HEK293 (cell line): ENCODE data around the gene COBL.

Experiments used
- CTCF ChIA-PET: fragments of 350-600 bp; formaldehyde crosslinking; extraction: SDS; loops from one replicate; lab custom pipeline; 2021; ENCODE audit warnings: antibody characterized with exemption; lab: Yijun Ruan, JAX
- POLR2A ChIA-PET: fragments of 300-600 bp; formaldehyde crosslinking; extraction: SDS; loops from one replicate; lab custom pipeline; 2020; ENCODE audit warnings: antibody characterized with exemption, inconsistent platforms; lab: Yijun Ruan, JAX
- H3K27ac ChIP-seq: fragments of 200-500 bp; sonication (Bioruptor generic); 2 replicates; pipeline ENCODE4 v1.5.1; 2014; ENCODE audit warnings: low read depth, low read length, control low read depth, inconsistent platforms; ENCODE audit errors: extremely low read depth
- H3K36me3 ChIP-seq, 2 experiments: fragments of 200-500 bp in 1 of 2; sonication (Bioruptor generic) in 1 of 2; 1 replicate in 1 of 2; 2 replicates in 1 of 2; pipeline ENCODE4 v1.5.1; 2014 to 2017; ENCODE audit warnings: inconsistent platforms in 2 of 2, low read length in 2 of 2; ENCODE audit not compliant: control insufficient read depth in 2 of 2, insufficient read depth in 1 of 2
- H3K4me1 ChIP-seq: fragments of 200-500 bp; sonication (Bioruptor generic); 2 replicates; pipeline ENCODE4 v1.5.1; 2014; ENCODE audit warnings: mild to moderate bottlenecking, low read length, inconsistent platforms; ENCODE audit not compliant: control insufficient read depth, insufficient read depth
- H3K4me3 ChIP-seq: 2 replicates; pipeline ENCODE4 v1.5.1; 2011; ENCODE audit warnings: low read depth, mild to moderate bottlenecking, control low read depth, low read length, moderate library complexity
- H3K9me3 ChIP-seq: fragments of 200-500 bp; sonication (Bioruptor generic); 2 replicates; pipeline ENCODE4 v1.5.1; 2014; ENCODE audit warnings: low read depth, low read length, inconsistent platforms; ENCODE audit not compliant: control insufficient read depth, insufficient read depth
- GLI2 ChIP-seq: fragments of 450-650 bp; formaldehyde crosslinking; IDR thresholded peaks from 2 replicates; pipeline ENCODE4; 2017; ENCODE audit warnings: missing biosample characterization, missing genetic modification characterization, low read depth, borderline replicate concordance
- HIC1 ChIP-seq: fragments of 450-650 bp; formaldehyde crosslinking; IDR thresholded peaks from 2 replicates; pipeline ENCODE4 v1.5.1; 2016; ENCODE audit warnings: missing biosample characterization, missing genetic modification characterization
- HOXC10 ChIP-seq: sonication (generic); formaldehyde crosslinking; IDR thresholded peaks from 2 replicates; pipeline ENCODE4 v1.8.1; 2023; ENCODE audit warnings: mild to moderate bottlenecking, missing genetic modification reagents
- KLF7 ChIP-seq: fragments of 450-650 bp; formaldehyde crosslinking; IDR thresholded peaks from 2 replicates; pipeline ENCODE4 v1.5.1; 2016; ENCODE audit warnings: missing biosample characterization, missing genetic modification characterization, borderline replicate concordance
- MEIS1 ChIP-seq: sonication (generic); formaldehyde crosslinking; IDR thresholded peaks from 2 replicates; pipeline ENCODE4 v1.8.1; 2022; ENCODE audit warnings: missing genetic modification reagents, mild to moderate bottlenecking, borderline replicate concordance
- ZNF10 ChIP-seq: fragments of 450-650 bp; formaldehyde crosslinking; IDR thresholded peaks from 2 replicates; pipeline ENCODE4 v1.5.1; 2017; ENCODE audit warnings: missing biosample characterization, missing genetic modification characterization
- ZNF114 ChIP-seq: fragments of 450-650 bp; formaldehyde crosslinking; IDR thresholded peaks from 2 replicates; pipeline ENCODE4 v1.5.0; 2017; ENCODE audit warnings: missing biosample characterization, missing genetic modification characterization
- ZNF121 ChIP-seq: fragments of 450-650 bp; formaldehyde crosslinking; IDR thresholded peaks from 2 replicates; pipeline ENCODE4 v1.5.1; 2016; ENCODE audit warnings: missing biosample characterization, missing genetic modification characterization
- ZNF184 ChIP-seq: fragments of 450-650 bp; IDR thresholded peaks from 2 replicates; pipeline ENCODE4 v1.5.1; 2018; ENCODE audit warnings: missing biosample characterization, mild to moderate bottlenecking, missing genetic modification characterization
- ZNF488 ChIP-seq: fragments of 450-650 bp; formaldehyde crosslinking; IDR thresholded peaks from 2 replicates; pipeline ENCODE4 v1.5.1; 2016; ENCODE audit warnings: missing biosample characterization, missing genetic modification characterization
- ZNF518A ChIP-seq: fragments of 450-650 bp; formaldehyde crosslinking; conservative IDR thresholded peaks from 2 replicates; pipeline ENCODE4 v1.5.1; 2016; ENCODE audit warnings: low read depth, missing biosample characterization, missing genetic modification characterization
- ZNF529 ChIP-seq: fragments of 450-650 bp; formaldehyde crosslinking; IDR thresholded peaks from 2 replicates; pipeline ENCODE4 v1.5.1; 2017; ENCODE audit warnings: missing genetic modification characterization, missing biosample characterization; ENCODE audit not compliant: insufficient replicate concordance
- ZNF670 ChIP-seq: fragments of 450-650 bp; formaldehyde crosslinking; IDR thresholded peaks from 2 replicates; pipeline ENCODE4 v1.5.1; 2016; ENCODE audit warnings: missing biosample characterization, missing genetic modification characterization, low read depth
- ZNF707 ChIP-seq: fragments of 450-650 bp; formaldehyde crosslinking; IDR thresholded peaks from 2 replicates; pipeline ENCODE4 v1.5.1; 2016; ENCODE audit warnings: missing biosample characterization, missing genetic modification characterization
- ZNF776 ChIP-seq: fragments of 450-650 bp; formaldehyde crosslinking; IDR thresholded peaks from 2 replicates; pipeline ENCODE4 v1.5.0; 2017; ENCODE audit warnings: missing biosample characterization, missing genetic modification characterization, borderline replicate concordance
- ZNF791 ChIP-seq: fragments of 450-650 bp; formaldehyde crosslinking; IDR thresholded peaks from 2 replicates; pipeline ENCODE4 v1.5.1; 2016; ENCODE audit warnings: missing biosample characterization, missing genetic modification characterization
- TF ChIP-seq, protein P1 (sequence below): fragments of 450-650 bp; formaldehyde crosslinking; IDR thresholded peaks from 2 replicates; pipeline ENCODE4 v1.5.1; 2017; ENCODE audit warnings: missing biosample characterization, missing genetic modification characterization
- TF ChIP-seq, protein P2 (sequence below): fragments of 450-650 bp; formaldehyde crosslinking; IDR thresholded peaks from 2 replicates; pipeline ENCODE4 v1.5.1; 2017; ENCODE audit warnings: missing biosample characterization, missing genetic modification characterization

Gene COBL

DNA sequence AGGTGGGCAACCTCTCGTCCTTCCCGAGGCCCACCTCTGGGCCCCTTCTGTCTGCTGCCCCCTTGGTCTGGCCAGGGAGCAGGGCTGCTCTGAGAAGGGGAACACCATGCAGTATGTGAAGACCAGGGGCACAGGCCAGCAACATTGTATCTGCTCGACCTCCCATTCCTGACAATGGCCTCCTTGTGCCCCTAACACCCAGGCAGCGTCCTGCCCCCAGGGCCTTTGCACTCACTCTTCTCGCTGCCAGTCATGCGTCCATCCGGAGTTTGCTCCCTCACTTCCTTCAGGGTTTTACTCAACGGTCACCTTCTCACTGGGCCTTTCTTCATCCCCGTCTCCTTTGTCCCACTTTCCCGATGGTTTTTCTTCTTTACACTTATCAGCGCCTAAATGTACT is 301.0 kb downstream of the COBL start:
- no peaks in the 10 kb centered on the region for H3K4me1 ChIP-seq
- TF ChIP-seq HIC1 (tag by site-specific recombination), result no peak
- no peak for TF ChIP-seq ZNF121 (tag by site-specific recombination)
- no peak for TF ChIP-seq ZNF518A (tag by site-specific recombination)
- TF ChIP-seq, protein P1, sequence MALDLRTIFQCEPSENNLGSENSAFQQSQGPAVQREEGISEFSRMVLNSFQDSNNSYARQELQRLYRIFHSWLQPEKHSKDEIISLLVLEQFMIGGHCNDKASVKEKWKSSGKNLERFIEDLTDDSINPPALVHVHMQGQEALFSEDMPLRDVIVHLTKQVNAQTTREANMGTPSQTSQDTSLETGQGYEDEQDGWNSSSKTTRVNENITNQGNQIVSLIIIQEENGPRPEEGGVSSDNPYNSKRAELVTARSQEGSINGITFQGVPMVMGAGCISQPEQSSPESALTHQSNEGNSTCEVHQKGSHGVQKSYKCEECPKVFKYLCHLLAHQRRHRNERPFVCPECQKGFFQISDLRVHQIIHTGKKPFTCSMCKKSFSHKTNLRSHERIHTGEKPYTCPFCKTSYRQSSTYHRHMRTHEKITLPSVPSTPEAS (tag by site-specific recombination), result no peak
- TF ChIP-seq ZNF529 (tag by site-specific recombination), result no peak
- no peak for TF ChIP-seq ZNF776 (tag by site-specific recombination)
- no peak for TF ChIP-seq ZNF10 (tag by site-specific recombination)
- no peak for TF ChIP-seq ZNF670
- no peak for TF ChIP-seq ZNF184 (tag by site-specific recombination)
- no peak for TF ChIP-seq ZNF707 (tag by site-specific recombination)
- TF ChIP-seq HOXC10 (CRISPR knock-in tag), result no peak
- no peak for TF ChIP-seq GLI2 (tag by site-specific recombination)
- TF ChIP-seq ZNF488 (tag by site-specific recombination), result no peak
- no peak for TF ChIP-seq MEIS1 (CRISPR knock-in tag)
- no peak for TF ChIP-seq ZNF791 (tag by site-specific recombination)
- TF ChIP-seq, protein P2, sequence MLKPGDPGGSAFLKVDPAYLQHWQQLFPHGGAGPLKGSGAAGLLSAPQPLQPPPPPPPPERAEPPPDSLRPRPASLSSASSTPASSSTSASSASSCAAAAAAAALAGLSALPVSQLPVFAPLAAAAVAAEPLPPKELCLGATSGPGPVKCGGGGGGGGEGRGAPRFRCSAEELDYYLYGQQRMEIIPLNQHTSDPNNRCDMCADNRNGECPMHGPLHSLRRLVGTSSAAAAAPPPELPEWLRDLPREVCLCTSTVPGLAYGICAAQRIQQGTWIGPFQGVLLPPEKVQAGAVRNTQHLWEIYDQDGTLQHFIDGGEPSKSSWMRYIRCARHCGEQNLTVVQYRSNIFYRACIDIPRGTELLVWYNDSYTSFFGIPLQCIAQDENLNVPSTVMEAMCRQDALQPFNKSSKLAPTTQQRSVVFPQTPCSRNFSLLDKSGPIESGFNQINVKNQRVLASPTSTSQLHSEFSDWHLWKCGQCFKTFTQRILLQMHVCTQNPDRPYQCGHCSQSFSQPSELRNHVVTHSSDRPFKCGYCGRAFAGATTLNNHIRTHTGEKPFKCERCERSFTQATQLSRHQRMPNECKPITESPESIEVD (tag by site-specific recombination), result no peak
- TF ChIP-seq ZNF114 (tag by site-specific recombination), result no peak
- TF ChIP-seq KLF7 (tag by site-specific recombination), result no peak
- TF ChIP-seq, all 188 proteins: peak for 0
- ChIA-PET CTCF (interaction anchor here (0.5 kb wide), 2 partner anchors 50 to 147 kb away, joined by 3 read pairs; no protein-coding TSS in a partner anchor), POLR2A (no interaction called here)
- Histone ChIP-seq H3K9me3 (no peaks in the 10 kb centered on the region), H3K4me3 (no peak overlapping the region), H3K36me3 (no peaks in the 10 kb centered on the region), H3K27ac (no peak overlapping the region)
